ENCODE data around the gene TRDMT1. TPM values are rescaled to one million over a fixed set of nuclear protein-coding genes. Genes with fewer than 3 reads are reported as not detected.

TRDMT1 gene
- total and polyA plus RNA-seq, 2 donors (not counting 1 experiment from before 2014, with no cell fraction given): 3.0 to 20.4 TPM

- Histone ChIP-seq H3K4me1 (ENCODE audit: control insufficient read depth in 2 of 2, insufficient read depth in 2 of 2, low read length in 2 of 2) (peaks cover 3 to 5% of the 10 kb centered on the region in 2 donors), H3K4me2 (replicated peaks; ENCODE audit: low read depth, low read length, poor library complexity, severe bottlenecking) (no peak overlapping the region), H3K79me2 (ENCODE audit: control insufficient read depth, insufficient read depth, low read length) (peaks cover 11% of the 10 kb centered on the region), H4K20me1 (ENCODE audit: control insufficient read depth, insufficient read depth, low read length, poor library complexity, severe bottlenecking) (no peaks in the 10 kb centered on the region), H3K4me3 (ENCODE audit: control extremely low read depth in 1 of 5, extremely low read depth in 1 of 5, insufficient read depth in 1 of 5, low read depth in 2 of 5, low read length in 4 of 5) (no peak overlapping the region), H3K27me3 (replicated peaks in 1 of 4; ENCODE audit: control extremely low read depth in 1 of 4, control insufficient read depth in 3 of 4, insufficient read depth in 4 of 4, low read length in 3 of 4) (no peaks in the 10 kb centered on the region), H3K27ac (ENCODE audit: low read length in 2 of 2) (no peak overlapping the region), H3K9me3 (ENCODE audit: control extremely low read depth in 1 of 3, control insufficient read depth in 2 of 3, insufficient read depth in 1 of 3, low read length in 2 of 3) (no peaks in the 10 kb centered on the region), H3K36me3 (replicated peaks in 1 of 2; ENCODE audit: control extremely low read depth in 1 of 2, control insufficient read depth in 1 of 2, extremely low read depth in 1 of 2, insufficient read depth in 2 of 2, low read length in 1 of 2) (no peaks in the 10 kb centered on the region), H3K9ac (ENCODE audit: low read length) (no peak overlapping the region), H2AFZ (ENCODE audit: insufficient read depth, low read depth, low read length, poor library complexity, severe bottlenecking) (no peak overlapping the region)
- Mint-ChIP-seq H3K27me3 (no peaks in the 10 kb centered on the region), H3K27ac (no peak overlapping the region), H3K4me1 (peaks cover 7% of the 10 kb centered on the region), H3K4me3 (no peak overlapping the region), H3K9me3 (ENCODE audit: insufficient read depth) (no peaks in the 10 kb centered on the region)
- intact Hi-C loops (cut with micrococcal nuclease): no loop called here
- no CpG with 5 or more reads among the region's 1 CpG for WGBS (ENCODE audit: insufficient coverage)
- TF ChIP-seq, protein P1, sequence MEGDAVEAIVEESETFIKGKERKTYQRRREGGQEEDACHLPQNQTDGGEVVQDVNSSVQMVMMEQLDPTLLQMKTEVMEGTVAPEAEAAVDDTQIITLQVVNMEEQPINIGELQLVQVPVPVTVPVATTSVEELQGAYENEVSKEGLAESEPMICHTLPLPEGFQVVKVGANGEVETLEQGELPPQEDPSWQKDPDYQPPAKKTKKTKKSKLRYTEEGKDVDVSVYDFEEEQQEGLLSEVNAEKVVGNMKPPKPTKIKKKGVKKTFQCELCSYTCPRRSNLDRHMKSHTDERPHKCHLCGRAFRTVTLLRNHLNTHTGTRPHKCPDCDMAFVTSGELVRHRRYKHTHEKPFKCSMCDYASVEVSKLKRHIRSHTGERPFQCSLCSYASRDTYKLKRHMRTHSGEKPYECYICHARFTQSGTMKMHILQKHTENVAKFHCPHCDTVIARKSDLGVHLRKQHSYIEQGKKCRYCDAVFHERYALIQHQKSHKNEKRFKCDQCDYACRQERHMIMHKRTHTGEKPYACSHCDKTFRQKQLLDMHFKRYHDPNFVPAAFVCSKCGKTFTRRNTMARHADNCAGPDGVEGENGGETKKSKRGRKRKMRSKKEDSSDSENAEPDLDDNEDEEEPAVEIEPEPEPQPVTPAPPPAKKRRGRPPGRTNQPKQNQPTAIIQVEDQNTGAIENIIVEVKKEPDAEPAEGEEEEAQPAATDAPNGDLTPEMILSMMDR (IDR thresholded peaks at IDR 0.05): no peak
- TF ChIP-seq EZH2 (IDR thresholded peaks at IDR 0.05; ENCODE audit: borderline replicate concordance, insufficient read depth, low read depth, low read length, poor library complexity, severe bottlenecking): no peak
- ATAC-seq (ENCODE audit: low read depth) (no peak), DNase-seq (no peak)
- CTCF ChIA-PET: no interaction called here
- POLR2A ChIA-PET: interaction anchor here (0.7 kb wide), 1 partner anchor 69 kb away, joined by 9 read pairs; no protein-coding TSS in a partner anchor
These were observed 23.5 kb downstream of the TRDMT1 start for GRCh38 chr10:17178006-17178405.

- H3K4me3 Mint-ChIP-seq: no peak overlapping the region
- Histone ChIP-seq H3K36me3 (replicated peaks in 1 of 2; ENCODE audit: control extremely low read depth in 1 of 2, control insufficient read depth in 1 of 2, extremely low read depth in 1 of 2, insufficient read depth in 2 of 2, low read length in 1 of 2) (no peaks in the 10 kb centered on the region), H3K9ac (ENCODE audit: low read length) (no peak overlapping the region), H3K27ac (ENCODE audit: low read length in 2 of 2) (no peak overlapping the region), H3K4me1 (ENCODE audit: control insufficient read depth in 2 of 2, insufficient read depth in 2 of 2, low read length in 2 of 2) (peaks cover 3 to 5% of the 10 kb centered on the region in 2 donors), H4K20me1 (ENCODE audit: control insufficient read depth, insufficient read depth, low read length, poor library complexity, severe bottlenecking) (no peaks in the 10 kb centered on the region), H3K9me3 (ENCODE audit: control extremely low read depth in 1 of 3, control insufficient read depth in 2 of 3, insufficient read depth in 1 of 3, low read length in 2 of 3) (no peaks in the 10 kb centered on the region), H3K79me2 (ENCODE audit: control insufficient read depth, insufficient read depth, low read length) (peaks cover 5% of the 10 kb centered on the region), H3K4me3 (ENCODE audit: control extremely low read depth in 1 of 5, extremely low read depth in 1 of 5, insufficient read depth in 1 of 5, low read depth in 2 of 5, low read length in 4 of 5) (no peak overlapping the region), H3K4me2 (replicated peaks; ENCODE audit: low read depth, low read length, poor library complexity, severe bottlenecking) (no peak overlapping the region), H3K27me3 (replicated peaks in 1 of 4; ENCODE audit: control extremely low read depth in 1 of 4, control insufficient read depth in 3 of 4, insufficient read depth in 4 of 4, low read length in 3 of 4) (no peaks in the 10 kb centered on the region), H2AFZ (ENCODE audit: insufficient read depth, low read depth, low read length, poor library complexity, severe bottlenecking) (no peak overlapping the region)
- ATAC-seq (ENCODE audit: low read depth) (no peak), DNase-seq (no peak)
- H3K27me3 Mint-ChIP-seq: no peaks in the 10 kb centered on the region
- ChIA-PET POLR2A (no interaction called here), CTCF (no interaction called here)
- TF ChIP-seq EZH2 (IDR thresholded peaks at IDR 0.05; ENCODE audit: borderline replicate concordance, insufficient read depth, low read depth, low read length, poor library complexity, severe bottlenecking): no peak
- TF ChIP-seq, protein P1 (IDR thresholded peaks at IDR 0.05): no peak
- H3K9me3 Mint-ChIP-seq (ENCODE audit: insufficient read depth): no peaks in the 10 kb centered on the region
- intact Hi-C loops (cut with micrococcal nuclease): no loop called here
- H3K4me1 Mint-ChIP-seq: peaks cover 6% of the 10 kb centered on the region
- no peak overlapping the region for H3K27ac Mint-ChIP-seq
- 100% methylated on average over 1 of the region's 1 CpG for WGBS (ENCODE audit: insufficient coverage)
These were observed 24.5 kb downstream of the TRDMT1 start for GRCh38 chr10:17177014-17177413.

All from B cell (primary cell).